ENCODE results near the gene C3orf70. TPM values are rescaled to one million over a fixed set of nuclear protein-coding genes. Genes with fewer than 3 reads are reported as not detected.

Gene C3orf70
- total and polyA plus RNA-seq, 2 of the 8 experiments (the other 6 are each of a cell fraction or from before 2014, with no cell fraction given), result 1.7 to 2.0 TPM

- TF ChIP-seq CHD7 (IDR thresholded peaks at IDR 0.05; ENCODE audit: insufficient replicate concordance, low read length) (no peak), SIRT6 (IDR thresholded peaks at IDR 0.05; ENCODE audit: low read length) (no peak), GABPA (IDR thresholded peaks at IDR 0.05; ENCODE audit: borderline replicate concordance, insufficient read depth, low read length) (no peak), SRF (IDR thresholded peaks at IDR 0.05; ENCODE audit: low read depth, low read length) (no peak), MAFK (IDR thresholded peaks at IDR 0.05; ENCODE audit: low read depth, low read length) (no peak), HDAC2 (IDR thresholded peaks at IDR 0.05; ENCODE audit: borderline replicate concordance in 1 of 2, low read depth in 2 of 2, low read length in 2 of 2) (no peak), CHD2 (IDR thresholded peaks at IDR 0.05; ENCODE audit: low read length) (no peak), KDM4A (IDR thresholded peaks at IDR 0.05; ENCODE audit: low read depth, low read length, severe bottlenecking) (no peak), SUZ12 (IDR thresholded peaks at IDR 0.05; ENCODE audit: low read length) (no peak), SP1 (IDR thresholded peaks at IDR 0.05; ENCODE audit: low read depth, low read length) (no peak), MAX (IDR thresholded peaks at IDR 0.05) (no peak), ASH2L (IDR thresholded peaks at IDR 0.05; ENCODE audit: low read length) (no peak)
Measured at GRCh38 chr3:185137821-185138220, 15.0 kb downstream of the C3orf70 start (continued).
